GM10248 (cell line): Measurements from ENCODE around the gene NUMB.

Experiments
- CTCF ChIA-PET: fragments of 300-600 bp; sonication (Branson Sonifier 250); formaldehyde crosslinking; extraction: SDS; loops from one replicate; lab custom pipeline; 2021; ENCODE audit warnings: antibody characterized with exemption; lab: Yijun Ruan, JAX
- POLR2A ChIA-PET: fragments of 350-650 bp; sonication (Branson Sonifier 250); formaldehyde crosslinking; extraction: SDS; loops from one replicate; lab custom pipeline; 2020; ENCODE audit warnings: antibody characterized with exemption; lab: Yijun Ruan, JAX
- DNase-seq: peaks from one replicate; pipeline ENCODE4 v3.0.0; 2012; ENCODE audit errors: extremely low spot score
- CTCF ChIP-seq: IDR thresholded peaks from 2 replicates; pipeline ENCODE4 v1.5.1; 2012; ENCODE audit warnings: mild to moderate bottlenecking, low read depth; ENCODE audit errors: extremely low read depth, missing control alignments, control extremely low read depth

The NUMB gene

GRCh38 chr14:73492043-73492552 lies 33.8 kb upstream of the NUMB start:
- TF ChIP-seq CTCF: no peak
- CTCF ChIA-PET: interaction anchor here (1.3 to 1.9 kb wide), 3 partner anchors 7 to 17 kb away, joined by 4 to 7 read pairs (median 6); no protein-coding TSS in a partner anchor
- no peak for DNase-seq
- POLR2A ChIA-PET: no interaction called here

DNA sequence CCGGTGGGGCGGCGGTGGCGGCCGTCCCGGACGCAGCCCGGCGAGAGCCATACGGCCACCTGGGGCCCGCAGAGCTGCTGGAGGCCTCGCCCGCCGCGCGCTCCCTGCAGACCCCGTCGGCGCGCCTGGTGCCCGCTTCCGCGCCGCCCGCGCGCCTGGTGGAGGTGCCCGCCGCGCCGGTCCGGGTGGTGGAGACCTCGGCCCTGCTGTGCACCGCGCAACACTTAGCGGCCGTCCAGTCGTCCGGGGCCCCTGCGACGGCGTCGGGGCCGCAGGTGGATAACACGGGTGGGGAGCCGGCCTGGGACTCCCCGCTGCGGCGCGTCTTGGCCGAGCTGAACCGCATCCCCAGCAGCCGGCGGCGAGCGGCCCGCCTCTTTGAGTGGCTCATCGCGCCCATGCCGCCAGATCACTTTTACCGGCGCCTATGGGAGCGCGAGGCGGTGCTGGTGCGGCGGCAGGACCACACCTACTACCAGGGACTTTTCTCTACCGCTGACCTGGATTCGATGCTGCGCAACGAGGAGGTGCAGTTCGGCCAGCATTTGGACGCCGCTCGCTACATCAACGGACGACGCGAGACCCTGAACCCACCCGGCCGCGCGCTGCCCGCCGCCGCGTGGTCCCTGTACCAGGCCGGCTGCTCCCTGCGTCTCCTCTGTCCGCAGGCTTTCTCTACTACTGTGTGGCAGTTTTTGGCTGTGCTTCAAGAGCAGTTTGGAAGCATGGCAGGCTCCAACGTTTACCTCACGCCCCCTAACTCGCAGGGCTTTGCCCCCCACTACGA lies 33.1 kb upstream of the NUMB start:
- peak; percentile 86 for DNase-seq
- ChIA-PET CTCF (interaction anchor here (1.2 to 1.9 kb wide), 5 partner anchors 8 to 18 kb away, joined by 3 to 7 read pairs (median 4); no protein-coding TSS in a partner anchor), POLR2A (interaction anchor here (0.5 to 1.2 kb wide), 5 partner anchors 14 to 356 kb away, joined by 3 to 5 read pairs (median 4); partner anchors contain the start of gene PSEN1)
- peak; percentile 6 for TF ChIP-seq CTCF

GRCh38 chr14:73489481-73490175 lies 31.3 kb upstream of the NUMB start:
- TF ChIP-seq CTCF: no peak
- DNase-seq: no peak
- POLR2A ChIA-PET: no interaction called here
- CTCF ChIA-PET: no interaction called here

- DNase-seq: no peak
- CTCF ChIA-PET: interaction anchor here (1.5 to 3.4 kb wide), 5 partner anchors 10 to 183 kb away, joined by 4 to 16 read pairs (median 4); partner anchors contain the start of gene RIOX1
- POLR2A ChIA-PET: no interaction called here
- TF ChIP-seq CTCF: no peak
Measured at GRCh38 chr14:73478684-73479083, 20.3 kb upstream of the NUMB start.

DNA sequence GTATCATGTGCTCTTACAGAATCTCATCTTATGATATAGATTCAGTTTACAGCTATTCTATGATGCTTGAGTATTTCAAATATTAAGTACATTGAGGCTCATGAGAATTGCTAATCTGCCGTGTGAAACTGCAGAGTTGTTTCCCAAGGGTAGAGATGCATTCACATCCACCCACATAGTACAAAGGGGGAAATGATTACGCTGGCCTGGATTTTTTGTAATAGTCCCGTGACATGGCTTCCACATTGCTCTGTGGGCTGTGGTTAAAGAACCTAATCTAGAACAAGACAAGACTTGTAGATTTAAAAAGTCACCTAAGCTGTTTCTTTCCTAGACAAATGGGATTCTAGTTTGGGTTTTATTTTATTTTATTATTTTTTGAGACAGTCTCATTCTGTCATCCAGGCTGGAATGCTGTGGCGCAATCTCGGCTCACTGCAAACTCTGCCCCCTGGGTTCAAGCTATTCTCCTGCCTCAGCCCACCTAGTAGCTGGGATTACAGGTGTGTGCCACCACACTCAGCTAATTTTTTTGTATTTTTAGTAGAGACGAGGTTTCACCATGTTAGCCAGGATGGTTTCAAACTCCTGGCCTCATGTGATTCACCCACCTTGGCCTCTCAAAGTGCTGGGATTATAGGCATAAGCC lies 19.4 kb upstream of the NUMB start:
- DNase-seq: peak; percentile 73
- TF ChIP-seq CTCF: no peak
- POLR2A ChIA-PET: interaction anchor here (1.2 kb wide), 1 partner anchor 13 kb away, joined by 3 read pairs; the partner anchor contains the start of gene RIOX1
- CTCF ChIA-PET: interaction anchor here (0.9 to 3.4 kb wide), 10 partner anchors 11 to 246 kb away, joined by 3 to 16 read pairs (median 4); partner anchors contain the start of gene RIOX1
